GM23338 (cell line): ENCODE measurements around the gene NFATC1. TPM values are rescaled to one million over a fixed set of nuclear protein-coding genes. Genes with fewer than 3 reads are reported as not detected.

ENCODE experiments used
- ATAC-seq: fragments of 200-7000 bp; cut with Tn5 transposase; 3 replicates; pipeline ENCODE4 v1.9.1; 2020
- DNase-seq: peaks from one replicate; pipeline ENCODE4 v3.0.0-alpha.2; 2015; ENCODE audit warnings: low spot score
- H2AFZ ChIP-seq: fragments of 200-600 bp; sonication (generic); 2 replicates; pipeline ENCODE4 v1.8.0; 2016; ENCODE audit warnings: antibody characterized with exemption, mild to moderate bottlenecking, moderate library complexity
- H3F3A ChIP-seq: fragments of 200-600 bp; sonication (generic); replicated peaks from 2 replicates; pipeline ENCODE4 v1.8.0; 2017; ENCODE audit warnings: antibody characterized with exemption, mixed run types, low read depth
- H3K27ac ChIP-seq: fragments of 200-600 bp; sonication (generic); 2 replicates; pipeline ENCODE4 v1.6.1; 2016; ENCODE audit warnings: low read depth
- H3K27me3 ChIP-seq: fragments of 200-600 bp; sonication (generic); 2 replicates; pipeline ENCODE4 v1.8.0; 2016; ENCODE audit warnings: mild to moderate bottlenecking, mixed run types, moderate library complexity; ENCODE audit not compliant: insufficient read depth
- H3K36me3 ChIP-seq: fragments of 200-600 bp; sonication (generic); 2 replicates; pipeline ENCODE4 v1.8.0; 2016; ENCODE audit warnings: mild to moderate bottlenecking; ENCODE audit not compliant: insufficient read depth
- H3K4me1 ChIP-seq: fragments of 200-600 bp; sonication (generic); 2 replicates; pipeline ENCODE4 v1.8.0; 2016; ENCODE audit warnings: mild to moderate bottlenecking, moderate library complexity; ENCODE audit not compliant: insufficient read depth
- H3K4me2 ChIP-seq: fragments of 200-600 bp; sonication (generic); 2 replicates; pipeline ENCODE4 v1.7.1; 2017; ENCODE audit warnings: mixed run types
- H3K4me3 ChIP-seq: fragments of 200-600 bp; sonication (generic); 2 replicates; pipeline ENCODE4 v1.6.1; 2016; ENCODE audit warnings: mixed run types
- H3K79me2 ChIP-seq: fragments of 200-600 bp; sonication (generic); replicated peaks from 2 replicates; pipeline ENCODE4 v1.8.0; 2017; ENCODE audit warnings: mild to moderate bottlenecking; ENCODE audit not compliant: insufficient read depth
- H3K9me2 ChIP-seq: fragments of 200-600 bp; sonication (generic); 2 replicates; pipeline ENCODE4 v1.8.0; 2017; ENCODE audit not compliant: insufficient read depth
- H4K20me1 ChIP-seq: fragments of 200-600 bp; sonication (generic); replicated peaks from 2 replicates; pipeline ENCODE4 v1.8.0; 2017; ENCODE audit warnings: mild to moderate bottlenecking; ENCODE audit not compliant: insufficient read depth
- H3K27ac Mint-ChIP-seq: 2 replicates; pipeline ENCODE4 v1.8.0; 2020; ENCODE audit warnings: inconsistent platforms, mild to moderate bottlenecking, moderate library complexity, mixed read lengths
- H3K27me3 Mint-ChIP-seq: 3 replicates; pipeline ENCODE4 v1.8.0; 2022; ENCODE audit warnings: low read depth, mild to moderate bottlenecking, moderate library complexity, mixed read lengths, inconsistent platforms; ENCODE audit not compliant: insufficient read depth, poor library complexity
- H3K36me3 Mint-ChIP-seq: 3 replicates; pipeline ENCODE4 v1.8.0; 2021; ENCODE audit warnings: low read depth, mild to moderate bottlenecking, inconsistent platforms, moderate library complexity, mixed read lengths
- H3K4me1 Mint-ChIP-seq: 3 replicates; pipeline ENCODE4 v1.8.0; 2020; ENCODE audit warnings: mild to moderate bottlenecking, inconsistent platforms, mixed read lengths
- H3K4me3 Mint-ChIP-seq: 3 replicates; pipeline ENCODE4 v1.8.0; 2021; ENCODE audit warnings: moderate library complexity, mild to moderate bottlenecking, inconsistent platforms, mixed read lengths
- H3K9me3 Mint-ChIP-seq: 3 replicates; pipeline ENCODE4 v1.8.0; 2020; ENCODE audit warnings: moderate library complexity, mild to moderate bottlenecking, inconsistent platforms, mixed read lengths
- CREB1 ChIP-seq: fragments of 250-450 bp; sonication (Bioruptor Pico); IDR thresholded peaks from 2 replicates; pipeline ENCODE4 v1.5.0; 2020; ENCODE audit warnings: low read depth, mild to moderate bottlenecking, moderate library complexity
- EZH2 ChIP-seq: fragments of 200-600 bp; sonication (generic); IDR thresholded peaks from one replicate; pipeline ENCODE4 v1.8.0; 2017; ENCODE audit warnings: antibody characterized with exemption, mild to moderate bottlenecking, low read depth; ENCODE audit not compliant: unreplicated experiment
- JUNB ChIP-seq: IDR thresholded peaks from one replicate; pipeline ENCODE4 v1.6.1; 2016; ENCODE audit warnings: antibody characterized with exemption; ENCODE audit not compliant: unreplicated experiment
- NANOG ChIP-seq: IDR thresholded peaks from 2 replicates; pipeline ENCODE4 v1.6.1; 2016; ENCODE audit warnings: antibody characterized with exemption, borderline replicate concordance
- POLR2AphosphoS5 ChIP-seq: IDR thresholded peaks from 2 replicates; pipeline ENCODE4 v1.6.1; 2016; ENCODE audit warnings: antibody characterized with exemption, low read depth
- STAT1 ChIP-seq: IDR thresholded peaks from one replicate; pipeline ENCODE4 v1.6.1; 2016; ENCODE audit warnings: antibody characterized with exemption; ENCODE audit not compliant: unreplicated experiment
- polyA plus RNA-seq: library from polyadenylated mRNA; unstranded; fragments of >200 nt; fragmentation: Nextera tagmentation; extraction: Ambion mirVana; gene quantifications from 2 replicates; pipeline ENCODE4 v1.2.1, GENCODE V29; 2016
- total RNA-seq: library from RNA; depleted of rRNA; stranded (reverse); fragments of >200 nt; shearing (Covaris generic); gene quantifications from 2 replicates; pipeline ENCODE4 v1.2.3, GENCODE V29; 2014
- TF ChIP-seq, protein P1 (sequence below): fragments of 250-450 bp; sonication (Bioruptor Pico); IDR thresholded peaks from 2 replicates; pipeline ENCODE4 v1.5.0; 2020; ENCODE audit warnings: mild to moderate bottlenecking, moderate library complexity
- TF ChIP-seq, protein P2 (sequence below): IDR thresholded peaks from one replicate; pipeline ENCODE4 v1.6.1; 2018; ENCODE audit warnings: antibody characterized with exemption; ENCODE audit not compliant: unreplicated experiment

NFATC1 gene
- total and polyA plus RNA-seq, 2 experiments from 2014 or later, result 3.9 to 6.4 TPM

- TF ChIP-seq, protein P1, sequence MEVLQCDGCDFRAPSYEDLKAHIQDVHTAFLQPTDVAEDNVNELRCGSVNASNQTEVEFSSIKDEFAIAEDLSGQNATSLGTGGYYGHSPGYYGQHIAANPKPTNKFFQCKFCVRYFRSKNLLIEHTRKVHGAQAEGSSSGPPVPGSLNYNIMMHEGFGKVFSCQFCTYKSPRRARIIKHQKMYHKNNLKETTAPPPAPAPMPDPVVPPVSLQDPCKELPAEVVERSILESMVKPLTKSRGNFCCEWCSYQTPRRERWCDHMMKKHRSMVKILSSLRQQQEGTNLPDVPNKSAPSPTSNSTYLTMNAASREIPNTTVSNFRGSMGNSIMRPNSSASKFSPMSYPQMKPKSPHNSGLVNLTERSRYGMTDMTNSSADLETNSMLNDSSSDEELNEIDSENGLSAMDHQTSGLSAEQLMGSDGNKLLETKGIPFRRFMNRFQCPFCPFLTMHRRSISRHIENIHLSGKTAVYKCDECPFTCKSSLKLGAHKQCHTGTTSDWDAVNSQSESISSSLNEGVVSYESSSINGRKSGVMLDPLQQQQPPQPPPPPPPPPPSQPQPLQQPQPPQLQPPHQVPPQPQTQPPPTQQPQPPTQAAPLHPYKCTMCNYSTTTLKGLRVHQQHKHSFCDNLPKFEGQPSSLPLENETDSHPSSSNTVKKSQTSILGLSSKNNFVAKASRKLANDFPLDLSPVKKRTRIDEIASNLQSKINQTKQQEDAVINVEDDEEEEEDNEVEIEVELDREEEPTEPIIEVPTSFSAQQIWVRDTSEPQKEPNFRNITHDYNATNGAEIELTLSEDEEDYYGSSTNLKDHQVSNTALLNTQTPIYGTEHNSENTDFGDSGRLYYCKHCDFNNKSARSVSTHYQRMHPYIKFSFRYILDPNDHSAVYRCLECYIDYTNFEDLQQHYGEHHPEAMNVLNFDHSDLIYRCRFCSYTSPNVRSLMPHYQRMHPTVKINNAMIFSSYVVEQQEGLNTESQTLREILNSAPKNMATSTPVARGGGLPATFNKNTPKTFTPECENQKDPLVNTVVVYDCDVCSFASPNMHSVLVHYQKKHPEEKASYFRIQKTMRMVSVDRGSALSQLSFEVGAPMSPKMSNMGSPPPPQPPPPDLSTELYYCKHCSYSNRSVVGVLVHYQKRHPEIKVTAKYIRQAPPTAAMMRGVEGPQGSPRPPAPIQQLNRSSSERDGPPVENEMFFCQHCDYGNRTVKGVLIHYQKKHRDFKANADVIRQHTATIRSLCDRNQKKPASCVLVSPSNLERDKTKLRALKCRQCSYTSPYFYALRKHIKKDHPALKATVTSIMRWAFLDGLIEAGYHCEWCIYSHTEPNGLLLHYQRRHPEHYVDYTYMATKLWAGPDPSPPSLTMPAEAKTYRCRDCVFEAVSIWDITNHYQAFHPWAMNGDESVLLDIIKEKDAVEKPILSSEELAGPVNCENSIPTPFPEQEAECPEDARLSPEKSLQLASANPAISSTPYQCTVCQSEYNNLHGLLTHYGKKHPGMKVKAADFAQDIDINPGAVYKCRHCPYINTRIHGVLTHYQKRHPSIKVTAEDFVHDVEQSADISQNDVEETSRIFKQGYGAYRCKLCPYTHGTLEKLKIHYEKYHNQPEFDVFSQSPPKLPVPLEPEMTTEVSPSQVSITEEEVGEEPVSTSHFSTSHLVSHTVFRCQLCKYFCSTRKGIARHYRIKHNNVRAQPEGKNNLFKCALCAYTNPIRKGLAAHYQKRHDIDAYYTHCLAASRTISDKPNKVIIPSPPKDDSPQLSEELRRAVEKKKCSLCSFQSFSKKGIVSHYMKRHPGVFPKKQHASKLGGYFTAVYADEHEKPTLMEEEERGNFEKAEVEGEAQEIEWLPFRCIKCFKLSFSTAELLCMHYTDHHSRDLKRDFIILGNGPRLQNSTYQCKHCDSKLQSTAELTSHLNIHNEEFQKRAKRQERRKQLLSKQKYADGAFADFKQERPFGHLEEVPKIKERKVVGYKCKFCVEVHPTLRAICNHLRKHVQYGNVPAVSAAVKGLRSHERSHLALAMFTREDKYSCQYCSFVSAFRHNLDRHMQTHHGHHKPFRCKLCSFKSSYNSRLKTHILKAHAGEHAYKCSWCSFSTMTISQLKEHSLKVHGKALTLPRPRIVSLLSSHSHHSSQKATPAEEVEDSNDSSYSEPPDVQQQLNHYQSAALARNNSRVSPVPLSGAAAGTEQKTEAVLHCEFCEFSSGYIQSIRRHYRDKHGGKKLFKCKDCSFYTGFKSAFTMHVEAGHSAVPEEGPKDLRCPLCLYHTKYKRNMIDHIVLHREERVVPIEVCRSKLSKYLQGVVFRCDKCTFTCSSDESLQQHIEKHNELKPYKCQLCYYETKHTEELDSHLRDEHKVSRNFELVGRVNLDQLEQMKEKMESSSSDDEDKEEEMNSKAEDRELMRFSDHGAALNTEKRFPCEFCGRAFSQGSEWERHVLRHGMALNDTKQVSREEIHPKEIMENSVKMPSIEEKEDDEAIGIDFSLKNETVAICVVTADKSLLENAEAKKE (CRISPR knock-in tag), result no peak
- no peak for TF ChIP-seq POLR2AphosphoS5
- TF ChIP-seq CREB1 (CRISPR knock-in tag), result no peak
- TF ChIP-seq EZH2, result no peak
- TF ChIP-seq NANOG, result no peak
- TF ChIP-seq, protein P2, sequence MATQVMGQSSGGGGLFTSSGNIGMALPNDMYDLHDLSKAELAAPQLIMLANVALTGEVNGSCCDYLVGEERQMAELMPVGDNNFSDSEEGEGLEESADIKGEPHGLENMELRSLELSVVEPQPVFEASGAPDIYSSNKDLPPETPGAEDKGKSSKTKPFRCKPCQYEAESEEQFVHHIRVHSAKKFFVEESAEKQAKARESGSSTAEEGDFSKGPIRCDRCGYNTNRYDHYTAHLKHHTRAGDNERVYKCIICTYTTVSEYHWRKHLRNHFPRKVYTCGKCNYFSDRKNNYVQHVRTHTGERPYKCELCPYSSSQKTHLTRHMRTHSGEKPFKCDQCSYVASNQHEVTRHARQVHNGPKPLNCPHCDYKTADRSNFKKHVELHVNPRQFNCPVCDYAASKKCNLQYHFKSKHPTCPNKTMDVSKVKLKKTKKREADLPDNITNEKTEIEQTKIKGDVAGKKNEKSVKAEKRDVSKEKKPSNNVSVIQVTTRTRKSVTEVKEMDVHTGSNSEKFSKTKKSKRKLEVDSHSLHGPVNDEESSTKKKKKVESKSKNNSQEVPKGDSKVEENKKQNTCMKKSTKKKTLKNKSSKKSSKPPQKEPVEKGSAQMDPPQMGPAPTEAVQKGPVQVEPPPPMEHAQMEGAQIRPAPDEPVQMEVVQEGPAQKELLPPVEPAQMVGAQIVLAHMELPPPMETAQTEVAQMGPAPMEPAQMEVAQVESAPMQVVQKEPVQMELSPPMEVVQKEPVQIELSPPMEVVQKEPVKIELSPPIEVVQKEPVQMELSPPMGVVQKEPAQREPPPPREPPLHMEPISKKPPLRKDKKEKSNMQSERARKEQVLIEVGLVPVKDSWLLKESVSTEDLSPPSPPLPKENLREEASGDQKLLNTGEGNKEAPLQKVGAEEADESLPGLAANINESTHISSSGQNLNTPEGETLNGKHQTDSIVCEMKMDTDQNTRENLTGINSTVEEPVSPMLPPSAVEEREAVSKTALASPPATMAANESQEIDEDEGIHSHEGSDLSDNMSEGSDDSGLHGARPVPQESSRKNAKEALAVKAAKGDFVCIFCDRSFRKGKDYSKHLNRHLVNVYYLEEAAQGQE, result no peak
These were observed 75.3 kb downstream of the NFATC1 start (continued) for GRCh38 chr18:79471046-79471445.

DNA sequence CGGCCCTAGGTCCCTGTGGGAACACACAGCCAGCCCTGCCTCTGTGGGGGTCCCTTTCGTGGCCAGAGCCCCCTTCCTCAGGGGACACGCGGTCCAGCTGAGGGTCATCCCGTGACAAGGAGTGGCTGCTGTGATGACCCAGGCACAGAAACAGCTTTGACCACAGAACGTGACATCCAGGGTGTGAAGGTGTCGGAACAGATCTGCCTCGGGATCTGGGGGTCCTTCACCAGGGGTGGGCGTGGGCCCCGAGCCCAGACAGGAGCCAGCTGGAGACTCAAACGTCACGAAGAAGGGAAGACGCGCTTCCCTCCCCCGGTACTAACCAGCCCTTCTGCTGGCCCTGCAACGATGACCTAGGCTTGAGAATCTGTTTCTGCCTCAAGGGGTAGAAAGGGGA is 75.9 kb downstream of the NFATC1 start:
- Mint-ChIP-seq H3K4me3 (no peak overlapping the region), H3K4me1 (peaks cover 9% of the 10 kb centered on the region), H3K27me3 (no peaks in the 10 kb centered on the region), H3K9me3 (no peaks in the 10 kb centered on the region; the same call in 2 of the 3 replicates), H3K27ac (no peak overlapping the region), H3K36me3 (peaks cover 2% of the 10 kb centered on the region; the same call in 1 of the 3 replicates)
- no peaks in the 10 kb centered on the region for H3K9me2 ChIP-seq
- no peaks in the 10 kb centered on the region for H3F3A ChIP-seq
- no peaks in the 10 kb centered on the region for H3K4me1 ChIP-seq
- H3K4me2 ChIP-seq, result no peak overlapping the region
- no peaks in the 10 kb centered on the region for H4K20me1 ChIP-seq
- no peak overlapping the region for H3K4me3 ChIP-seq
- no peaks in the 10 kb centered on the region for H3K27me3 ChIP-seq
- H3K36me3 ChIP-seq, result no peaks in the 10 kb centered on the region
- DNase-seq, result no peak
- ATAC-seq, result no peak
- H2AFZ ChIP-seq, result no peak overlapping the region
- H3K27ac ChIP-seq, result no peak overlapping the region
- no peaks in the 10 kb centered on the region for H3K79me2 ChIP-seq
- no peak for TF ChIP-seq JUNB
- no peak for TF ChIP-seq STAT1
